Activated B cell treated with CpG ODN at 0.5 μM for 24 hours (primary cell): ENCODE results near the gene VPS37C. TPM values are rescaled to one million over a fixed set of nuclear protein-coding genes. Genes with fewer than 3 reads are reported as not detected.

ENCODE experiments used
- ATAC-seq: fragments of 200-7000 bp; cut with Tn5 transposase; one replicate; pipeline ENCODE4 v1.10.0; 2021; ENCODE audit warnings: low read depth, mild to moderate bottlenecking, moderate library complexity
- CTCF ChIA-PET: fragments of 350-600 bp; sonication (Branson Sonifier 250); formaldehyde crosslinking; loops from one replicate; lab custom pipeline; 2021; ENCODE audit warnings: antibody characterized with exemption; lab: Charles Lee
- POLR2A ChIA-PET: fragments of 350-600 bp; sonication (Branson Sonifier 250); formaldehyde crosslinking; loops from one replicate; lab custom pipeline; 2021; ENCODE audit warnings: antibody characterized with exemption; lab: Charles Lee
- DNase-seq: peaks from one replicate; pipeline ENCODE4 v3.0.0; 2022
- H3K27ac Mint-ChIP-seq: one replicate; pipeline ENCODE4 v1.8.0; 2020; ENCODE audit warnings: mixed read lengths
- H3K27me3 Mint-ChIP-seq: one replicate; pipeline ENCODE4 v1.8.0; 2021; ENCODE audit warnings: mixed read lengths
- H3K36me3 Mint-ChIP-seq: one replicate; pipeline ENCODE4 v1.8.0; 2021; ENCODE audit warnings: low read depth, mixed read lengths
- H3K4me1 Mint-ChIP-seq: one replicate; pipeline ENCODE4 v1.8.0; 2021; ENCODE audit warnings: mixed read lengths
- H3K4me3 Mint-ChIP-seq: one replicate; pipeline ENCODE4 v1.8.0; 2020; ENCODE audit warnings: mild to moderate bottlenecking, mixed read lengths
- H3K9me3 Mint-ChIP-seq: one replicate; pipeline ENCODE4 v1.8.0; 2020; ENCODE audit warnings: mixed read lengths
- CTCF ChIP-seq: fragments of 200-600 bp; IDR thresholded peaks from one replicate; pipeline ENCODE4 v1.8.0; 2022; ENCODE audit warnings: antibody characterized with exemption, mild to moderate bottlenecking
- intact Hi-C: fragments of 100-400 bp; cut with micrococcal nuclease; formaldehyde crosslinking; loops from one replicate; pipeline ENCODE4 v1.15.1; 2024
- total RNA-seq: library from RNA; stranded (reverse); gene quantifications from 2 replicates; pipeline ENCODE4 v1.2.3, GENCODE V29; 2022

The VPS37C gene
- total RNA-seq, 1 donor from 2014 or later = 18.1 TPM

DNA sequence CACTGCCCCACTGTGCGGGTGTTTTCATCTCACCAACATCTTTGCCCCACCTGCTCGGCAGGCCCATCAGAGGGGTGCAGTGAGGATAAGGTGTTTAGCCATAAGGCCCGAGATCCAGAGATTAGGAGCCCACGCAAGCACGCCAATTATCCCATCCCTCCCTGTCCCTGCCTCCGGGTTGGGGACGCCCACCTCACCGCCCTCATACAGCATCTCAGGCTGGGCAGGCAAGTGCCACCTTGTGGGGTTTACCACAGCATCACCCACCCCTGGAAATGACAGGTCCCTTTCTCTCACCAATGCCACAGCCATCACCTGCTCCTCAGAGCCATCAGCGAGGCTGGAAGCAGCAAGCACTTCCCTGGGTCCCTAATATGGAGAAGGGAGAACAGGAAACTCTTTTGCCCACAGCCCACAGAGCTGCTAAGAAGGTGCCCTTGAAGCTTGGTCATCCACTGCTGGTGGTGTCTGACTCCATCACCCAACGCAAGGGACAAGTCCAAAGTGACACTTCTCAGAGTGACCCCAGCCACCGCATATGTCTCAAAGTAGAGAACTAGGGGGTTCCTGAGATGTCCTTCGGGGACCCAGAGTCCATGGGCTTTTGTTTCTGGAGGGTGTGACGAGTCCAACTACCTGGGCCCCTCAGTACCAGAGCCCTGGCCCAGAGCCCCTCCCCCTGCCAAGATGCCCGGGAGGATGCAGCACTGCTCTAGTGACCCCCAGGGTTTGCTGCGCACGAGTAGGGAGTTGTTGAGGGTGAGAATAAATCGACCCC lies 15.8 kb downstream of the VPS37C start:
- CTCF ChIA-PET = no interaction called here
- no peaks in the 10 kb centered on the region for H3K27me3 Mint-ChIP-seq

GRCh38 chr11:61144511-61145179 lies 16.6 kb downstream of the VPS37C start:
- CTCF ChIA-PET = no interaction called here
- Mint-ChIP-seq H3K36me3 (peaks cover 9% of the 10 kb centered on the region), H3K9me3 (no peaks in the 10 kb centered on the region), H3K27me3 (no peaks in the 10 kb centered on the region), H3K27ac (no peak overlapping the region), H3K4me1 (peaks cover 35% of the 10 kb centered on the region), H3K4me3 (no peak overlapping the region)
- ATAC-seq (no peak), DNase-seq (no peak)
- POLR2A ChIA-PET = no interaction called here
- no peak for TF ChIP-seq CTCF
- intact Hi-C loops = no loop called here

More for the DNA sequence above, 15.8 kb downstream of the VPS37C start:
- H3K4me3 Mint-ChIP-seq = no peak overlapping the region
- peaks cover 34% of the 10 kb centered on the region for H3K4me1 Mint-ChIP-seq
- peaks cover 9% of the 10 kb centered on the region for H3K36me3 Mint-ChIP-seq
- TF ChIP-seq CTCF = no peak
- DNase-seq (no peak), ATAC-seq (no peak)
- POLR2A ChIA-PET = no interaction called here
- H3K27ac Mint-ChIP-seq = no peak overlapping the region
- no peaks in the 10 kb centered on the region for H3K9me3 Mint-ChIP-seq
- intact Hi-C loops = no loop called here

- DNase-seq (no peak), ATAC-seq (no peak)
- ChIA-PET CTCF (interaction anchor here (1.2 kb wide), 1 partner anchor 172 kb away, joined by 3 read pairs; no protein-coding TSS in a partner anchor), POLR2A (interaction anchor here (1.1 kb wide), 1 partner anchor 15 kb away, joined by 3 read pairs; no protein-coding TSS in a partner anchor)
- no peaks in the 10 kb centered on the region for H3K27me3 Mint-ChIP-seq
- intact Hi-C loops = no loop called here
- peaks cover 13% of the 10 kb centered on the region for H3K36me3 Mint-ChIP-seq
- peaks cover 40% of the 10 kb centered on the region for H3K4me1 Mint-ChIP-seq
- H3K9me3 Mint-ChIP-seq = no peaks in the 10 kb centered on the region
- no peak for TF ChIP-seq CTCF
- no peak overlapping the region for H3K27ac Mint-ChIP-seq
- H3K4me3 Mint-ChIP-seq = no peak overlapping the region
Measured at GRCh38 chr11:61142424-61142823, 18.8 kb downstream of the VPS37C start.

GRCh38 chr11:61141601-61142028 lies 19.6 kb downstream of the VPS37C start:
- no peaks in the 10 kb centered on the region for H3K27me3 Mint-ChIP-seq
- peaks cover 37% of the 10 kb centered on the region for H3K4me1 Mint-ChIP-seq
- peak overlapping the region; percentile 35 for H3K27ac Mint-ChIP-seq
- DNase-seq (no peak), ATAC-seq (no peak)
- no peaks in the 10 kb centered on the region for H3K9me3 Mint-ChIP-seq
- peaks cover 20% of the 10 kb centered on the region for H3K36me3 Mint-ChIP-seq
- H3K4me3 Mint-ChIP-seq = no peak overlapping the region
- POLR2A ChIA-PET = interaction anchor here (1.1 kb wide), 1 partner anchor 16 kb away, joined by 3 read pairs; no protein-coding TSS in a partner anchor
- intact Hi-C loops = no loop called here
- CTCF ChIA-PET = interaction anchor here (1.2 kb wide), 1 partner anchor 171 kb away, joined by 3 read pairs; no protein-coding TSS in a partner anchor
- TF ChIP-seq CTCF = no peak

DNA sequence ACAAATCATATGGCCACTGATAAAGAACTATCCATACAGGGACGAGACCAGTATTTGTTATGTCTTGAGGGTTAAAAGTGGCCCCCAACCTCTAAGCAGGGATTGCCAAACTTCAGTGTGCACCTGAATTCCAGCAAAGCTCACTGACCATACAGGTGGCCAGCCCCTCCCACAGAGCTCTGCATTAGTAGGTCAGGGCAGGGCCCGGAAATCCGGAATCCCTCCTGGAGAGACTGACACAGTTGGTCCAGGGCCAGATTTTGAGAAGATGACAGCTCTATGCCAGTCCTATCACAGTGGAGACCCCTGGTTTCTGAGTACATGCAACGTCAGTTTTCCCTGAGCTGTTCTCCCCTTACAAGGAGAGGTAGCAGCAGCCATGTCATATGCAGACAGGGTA lies 20.8 kb downstream of the VPS37C start:
- Mint-ChIP-seq H3K4me1 (peaks cover 36% of the 10 kb centered on the region), H3K27me3 (no peaks in the 10 kb centered on the region), H3K36me3 (peaks cover 22% of the 10 kb centered on the region), H3K4me3 (no peak overlapping the region), H3K27ac (no peak overlapping the region), H3K9me3 (no peaks in the 10 kb centered on the region)
- no peak for TF ChIP-seq CTCF
- CTCF ChIA-PET = interaction anchor here (1.5 kb wide), 1 partner anchor 47 kb away, joined by 4 read pairs; no protein-coding TSS in a partner anchor
- no peak for ATAC-seq
- no peak for DNase-seq
- POLR2A ChIA-PET = interaction anchor here (0.6 kb wide), 2 partner anchors 55 to 294 kb away, joined by 3 read pairs; no protein-coding TSS in a partner anchor
- intact Hi-C loops = no loop called here
